Epithelial cell of esophagus (primary cell): ENCODE data around the gene DSCAML1.
A peak's percentile ranks its signal among the peaks of the same experiment; 100 is the strongest.

ENCODE experiments used
- DNase-seq: peaks from one replicate; pipeline ENCODE4 v3.0.0; 2010; ENCODE audit warnings: low read depth
- H3K4me3 ChIP-seq: 2 replicates; pipeline ENCODE4 v1.5.1; 2011; ENCODE audit warnings: mild to moderate bottlenecking, low read length, control low read depth
- TF ChIP-seq, protein P1 (sequence below): IDR thresholded peaks from 2 replicates; pipeline ENCODE4 v1.5.1; 2011; ENCODE audit warnings: low read depth, mild to moderate bottlenecking, low read length, control low read depth, inconsistent platforms; ENCODE audit not compliant: insufficient read depth; ENCODE audit errors: missing control alignments

Gene DSCAML1

DNA sequence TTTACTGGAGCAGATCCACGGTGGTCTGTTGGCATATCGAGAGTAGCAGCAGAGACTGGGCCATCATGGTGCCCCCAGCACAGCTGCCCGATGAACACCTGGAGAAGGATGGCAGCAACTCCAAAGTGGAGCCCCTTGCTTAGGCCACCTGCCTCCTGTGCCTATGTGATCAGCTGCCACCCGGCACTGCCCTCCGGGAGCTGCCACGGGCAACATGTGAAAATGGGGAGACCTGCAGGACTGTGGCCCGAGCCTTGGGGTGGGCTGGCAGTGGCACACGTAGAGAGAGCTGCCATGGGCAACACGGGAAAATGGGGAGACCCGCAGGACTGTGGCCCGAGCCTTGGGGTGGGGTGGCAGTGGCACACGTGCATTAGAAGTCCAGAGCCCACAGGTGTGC lies 24.4 kb upstream of the DSCAML1 start:
- no peak overlapping the region for H3K4me3 ChIP-seq
- TF ChIP-seq, protein P1, sequence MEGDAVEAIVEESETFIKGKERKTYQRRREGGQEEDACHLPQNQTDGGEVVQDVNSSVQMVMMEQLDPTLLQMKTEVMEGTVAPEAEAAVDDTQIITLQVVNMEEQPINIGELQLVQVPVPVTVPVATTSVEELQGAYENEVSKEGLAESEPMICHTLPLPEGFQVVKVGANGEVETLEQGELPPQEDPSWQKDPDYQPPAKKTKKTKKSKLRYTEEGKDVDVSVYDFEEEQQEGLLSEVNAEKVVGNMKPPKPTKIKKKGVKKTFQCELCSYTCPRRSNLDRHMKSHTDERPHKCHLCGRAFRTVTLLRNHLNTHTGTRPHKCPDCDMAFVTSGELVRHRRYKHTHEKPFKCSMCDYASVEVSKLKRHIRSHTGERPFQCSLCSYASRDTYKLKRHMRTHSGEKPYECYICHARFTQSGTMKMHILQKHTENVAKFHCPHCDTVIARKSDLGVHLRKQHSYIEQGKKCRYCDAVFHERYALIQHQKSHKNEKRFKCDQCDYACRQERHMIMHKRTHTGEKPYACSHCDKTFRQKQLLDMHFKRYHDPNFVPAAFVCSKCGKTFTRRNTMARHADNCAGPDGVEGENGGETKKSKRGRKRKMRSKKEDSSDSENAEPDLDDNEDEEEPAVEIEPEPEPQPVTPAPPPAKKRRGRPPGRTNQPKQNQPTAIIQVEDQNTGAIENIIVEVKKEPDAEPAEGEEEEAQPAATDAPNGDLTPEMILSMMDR = no peak
- DNase-seq = no peak

DNA sequence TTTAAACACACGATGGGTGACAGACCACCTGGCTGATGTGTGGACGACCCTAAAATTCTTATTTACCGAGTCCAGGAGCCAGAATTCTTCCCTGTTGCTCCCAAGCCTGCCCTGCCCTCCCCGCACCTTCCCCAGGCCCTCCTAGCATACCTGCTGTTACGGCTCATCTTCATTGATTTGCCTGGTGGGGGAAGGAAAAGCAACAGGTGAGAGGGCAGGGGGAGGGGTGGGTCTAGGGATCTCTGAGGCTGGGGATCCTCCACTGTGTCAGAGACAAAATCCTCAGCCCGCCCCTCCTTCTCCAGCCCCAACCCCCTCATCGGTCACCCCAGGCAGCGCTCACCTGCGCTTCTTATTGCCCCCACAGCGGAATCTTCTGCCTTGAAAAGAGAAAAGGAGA lies 23.5 kb upstream of the DSCAML1 start:
- H3K4me3 ChIP-seq = no peak overlapping the region
- TF ChIP-seq, protein P1 = no peak
- DNase-seq = no peak

DNA sequence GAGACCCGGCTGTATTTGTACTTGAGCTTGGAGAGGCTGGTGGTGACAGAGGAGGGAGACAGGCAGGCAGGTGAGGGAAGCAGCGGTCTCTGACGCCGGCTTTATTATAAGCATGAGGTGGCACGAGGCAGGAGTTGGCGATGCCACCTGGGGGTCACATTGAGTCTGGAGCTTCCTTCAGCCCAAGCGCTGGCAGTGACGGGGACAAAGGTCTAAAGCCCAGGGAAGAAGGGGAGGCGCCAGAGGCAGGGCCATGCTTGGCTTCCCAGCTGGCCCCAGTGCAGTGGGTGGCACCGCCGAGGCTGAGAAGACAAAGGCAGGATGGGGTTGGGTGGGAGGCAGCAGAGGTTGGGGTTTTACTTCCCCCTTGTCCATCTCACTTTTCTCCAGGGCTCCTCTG lies 23.1 kb upstream of the DSCAML1 start:
- no peak for DNase-seq
- H3K4me3 ChIP-seq = no peak overlapping the region
- TF ChIP-seq, protein P1 = no peak

DNA sequence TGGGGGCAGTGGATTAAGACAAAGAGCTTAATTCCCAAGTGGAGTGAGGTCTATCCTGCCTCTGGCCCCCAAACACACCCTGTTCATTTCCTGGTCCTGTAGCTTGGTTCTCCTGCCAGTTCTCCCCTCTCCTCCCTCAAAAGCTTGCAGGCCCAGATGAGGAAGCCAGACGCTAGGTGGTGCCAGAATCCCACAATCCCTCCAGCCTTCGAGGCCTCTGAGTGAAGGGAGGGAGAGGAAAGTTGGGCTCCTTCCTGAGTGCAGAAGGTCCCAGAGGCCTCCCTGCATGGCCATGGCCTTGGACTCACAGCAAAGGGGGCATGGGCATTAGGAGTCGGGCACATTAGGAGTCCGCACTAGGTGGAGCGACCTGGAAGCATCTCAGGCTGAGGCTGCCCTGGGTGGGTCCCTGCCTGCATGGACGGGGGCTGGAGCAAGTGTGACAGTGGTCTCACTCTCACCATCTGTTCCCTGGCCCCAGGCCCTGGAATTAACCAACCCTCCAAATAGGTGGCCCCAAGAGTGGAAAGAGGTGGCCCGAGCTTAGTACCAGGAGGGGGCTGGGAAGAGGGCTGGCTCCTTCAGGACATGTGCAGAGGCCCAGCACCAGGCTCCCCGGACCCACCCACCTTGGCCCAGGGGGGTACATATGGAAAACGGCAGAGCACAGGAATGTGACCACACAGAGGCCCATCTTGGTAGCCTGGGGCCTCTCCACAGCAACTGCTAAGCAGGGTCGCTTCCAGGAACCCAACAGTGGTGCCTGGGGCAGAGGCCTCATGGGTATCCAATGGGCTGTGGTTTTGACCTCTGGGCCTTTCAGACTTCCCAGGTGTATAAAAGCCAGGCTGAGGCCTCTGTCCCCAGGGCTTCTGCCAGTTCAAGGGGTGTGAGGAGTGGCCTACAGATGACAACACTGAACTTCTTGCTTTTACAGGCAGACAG lies 22.4 kb upstream of the DSCAML1 start:
- DNase-seq = peak; percentile 74
- H3K4me3 ChIP-seq = no peak overlapping the region
- TF ChIP-seq, protein P1 = peak; percentile 77

DNA sequence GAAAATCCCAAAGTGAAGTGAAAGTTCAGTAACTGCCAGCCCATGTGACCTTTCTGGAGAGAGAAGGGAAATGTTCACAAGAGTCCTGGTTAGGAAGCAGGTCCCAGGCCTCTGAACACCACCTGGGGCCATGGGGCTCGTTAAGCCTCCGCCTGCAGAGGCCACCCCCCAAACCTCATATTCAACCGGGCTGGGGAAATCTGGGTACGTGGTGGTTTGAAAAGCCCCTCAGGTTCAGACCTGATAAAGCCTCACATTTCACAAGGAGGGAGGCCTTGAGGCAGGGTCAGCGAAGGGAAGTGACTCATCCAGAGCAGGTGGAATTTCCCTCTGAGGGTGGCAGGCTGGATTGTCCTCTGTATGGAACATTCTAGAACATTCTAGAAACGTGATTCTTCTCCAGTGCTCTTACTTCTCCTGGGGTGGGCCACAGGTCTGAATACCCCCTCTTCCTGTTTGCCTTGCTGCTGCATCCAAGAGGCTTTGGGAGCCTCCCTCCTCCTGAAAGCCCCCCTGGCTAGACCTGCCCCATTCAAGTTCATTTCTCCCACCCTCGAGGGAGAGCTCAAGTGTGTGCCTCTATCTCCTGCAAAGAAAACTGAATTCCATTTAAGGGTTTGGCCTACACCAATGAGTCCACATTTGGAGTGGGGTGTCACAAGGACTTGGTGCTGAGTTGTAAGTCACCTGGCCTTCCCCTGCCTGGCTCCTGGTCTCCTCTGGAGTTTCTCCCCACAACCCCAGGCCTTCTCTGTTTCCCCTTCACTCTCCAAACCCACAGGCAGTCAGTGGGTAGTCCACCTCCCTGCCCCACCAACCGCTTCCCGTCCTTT lies 21.2 kb upstream of the DSCAML1 start:
- DNase-seq = peak; percentile 77

DNA sequence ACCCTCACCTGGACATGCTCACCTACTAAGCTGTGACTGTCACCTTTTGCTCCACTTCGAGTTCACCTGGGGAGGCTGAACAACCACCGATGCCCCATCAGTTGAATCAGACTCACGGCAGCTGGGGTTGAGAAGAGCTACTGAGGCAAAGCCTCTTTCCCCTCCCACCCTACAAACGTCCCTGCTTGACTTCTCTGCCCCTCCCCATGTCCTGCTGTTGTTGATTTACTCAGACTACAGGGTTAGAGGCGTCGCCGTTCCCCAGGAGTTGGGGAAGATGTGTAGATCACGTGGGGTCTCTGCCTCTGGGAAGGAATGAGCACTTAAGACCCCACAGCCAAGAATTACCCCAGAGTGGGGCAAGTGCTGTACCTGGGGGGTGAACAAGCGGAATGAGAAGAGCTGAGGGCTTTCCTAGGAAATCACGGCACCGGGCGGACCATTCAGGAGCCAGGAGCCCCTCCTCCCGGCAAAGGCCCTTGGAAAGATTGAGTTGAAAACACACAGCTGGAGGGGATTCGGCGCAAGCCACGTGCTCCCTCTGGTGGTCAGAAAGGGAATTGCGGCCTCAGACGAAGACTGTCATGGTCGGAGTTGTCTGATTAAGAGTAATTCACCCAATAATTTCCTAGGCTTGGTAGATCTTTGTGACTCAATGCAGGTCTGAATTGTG lies 20.5 kb upstream of the DSCAML1 start:
- TF ChIP-seq, protein P1 = peak; percentile 99
- H3K4me3 ChIP-seq = no peak overlapping the region
- peak; percentile 65 for DNase-seq

More for the DNA sequence above, 21.2 kb upstream of the DSCAML1 start:
- no peak overlapping the region for H3K4me3 ChIP-seq
- TF ChIP-seq, protein P1 = no peak
